GM12873 (cell line): Measurements from ENCODE around the gene TTLL11.

ENCODE experiments used
- CTCF ChIP-seq: IDR thresholded peaks from 2 replicates; pipeline ENCODE4 v1.5.1; 2012; ENCODE audit warnings: low read depth, mild to moderate bottlenecking, moderate library complexity, low read length, control low read depth; ENCODE audit not compliant: insufficient read depth; ENCODE audit errors: missing control alignments

Gene TTLL11

GRCh38 chr9:121778252-121779225 is 314.6 kb downstream of the TTLL11 start:
- TF ChIP-seq CTCF, result no peak

GRCh38 chr9:121776739-121777637 is 316.1 kb downstream of the TTLL11 start:
- TF ChIP-seq CTCF, result no peak

GRCh38 chr9:121776001-121776738 is 316.9 kb downstream of the TTLL11 start:
- TF ChIP-seq CTCF, result no peak

GRCh38 chr9:121774715-121775613 is 318.1 kb downstream of the TTLL11 start:
- no peak for TF ChIP-seq CTCF

- TF ChIP-seq CTCF, result no peak
Measured at GRCh38 chr9:121773954-121774714, 319.0 kb downstream of the TTLL11 start.
